ENCODE results near the gene NR3C2.

NR3C2 gene

DNA sequence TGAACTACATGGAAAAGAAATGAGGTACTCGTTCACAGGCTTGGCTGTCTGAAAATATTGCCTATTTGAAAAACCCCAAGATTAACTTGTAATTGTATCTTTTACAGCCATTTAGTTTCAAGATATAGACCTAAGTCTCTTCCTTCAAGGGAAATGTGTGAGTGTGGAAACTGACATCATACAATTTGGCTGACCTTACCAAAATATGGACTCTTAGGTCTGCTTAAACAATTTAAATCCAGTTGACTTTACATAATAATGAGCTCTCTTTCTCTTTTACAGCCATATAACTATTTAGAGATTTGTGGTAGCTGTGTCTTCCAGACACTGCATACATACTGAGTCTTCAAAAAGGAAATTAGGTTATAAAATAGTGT is 186.9 kb downstream of the NR3C2 start:
- no peak for DNase-seq

GRCh38 chr4:148254621-148255343 is 187.4 kb downstream of the NR3C2 start:
- DNase-seq = no peak

DNA sequence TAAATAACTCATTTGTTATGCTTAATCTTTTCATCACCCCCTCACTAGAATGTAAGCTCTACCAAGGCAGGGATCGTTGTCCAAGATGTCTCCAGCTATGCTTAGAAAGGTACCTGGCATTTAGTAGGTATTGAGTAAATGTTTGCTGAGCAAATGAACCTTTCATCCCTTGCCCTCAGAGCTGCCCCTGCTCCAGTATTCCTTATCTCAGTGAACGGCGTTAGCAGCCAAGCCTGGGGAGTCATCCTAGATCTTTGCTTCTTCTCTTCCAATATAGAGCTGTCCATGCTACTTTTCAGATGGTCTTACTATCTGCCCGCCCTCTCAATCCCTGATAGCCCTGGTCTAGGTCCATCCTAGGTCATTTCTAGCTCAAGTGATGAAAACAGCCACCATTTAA is 188.4 kb downstream of the NR3C2 start:
- DNase-seq = no peak

GRCh38 chr4:148248824-148249223 is 193.4 kb downstream of the NR3C2 start:
- no peak for DNase-seq

- DNase-seq = no peak
Observed at GRCh38 chr4:148245015-148245414, 197.2 kb downstream of the NR3C2 start.

- no peak for DNase-seq
Observed at GRCh38 chr4:148243837-148244236, 198.4 kb downstream of the NR3C2 start.

DNA sequence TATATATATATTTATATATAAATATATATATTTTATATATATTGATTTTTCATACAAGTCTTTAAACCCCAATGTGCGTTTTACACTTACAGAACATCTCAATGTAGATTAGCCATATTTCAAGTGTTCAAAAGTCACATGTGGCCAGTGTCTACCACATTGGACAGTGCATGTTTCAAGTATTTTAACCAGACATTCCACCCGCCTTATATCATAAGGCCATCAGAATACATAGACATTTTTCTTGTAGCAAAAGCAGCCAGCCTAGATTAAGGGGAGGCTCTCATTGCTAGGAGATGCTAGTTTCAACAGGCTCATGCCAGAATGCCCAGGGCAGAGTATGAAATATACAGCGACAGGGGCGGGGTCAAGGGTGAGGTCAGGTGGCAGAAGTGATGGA is 202.0 kb downstream of the NR3C2 start:
- no peak for DNase-seq

DNA sequence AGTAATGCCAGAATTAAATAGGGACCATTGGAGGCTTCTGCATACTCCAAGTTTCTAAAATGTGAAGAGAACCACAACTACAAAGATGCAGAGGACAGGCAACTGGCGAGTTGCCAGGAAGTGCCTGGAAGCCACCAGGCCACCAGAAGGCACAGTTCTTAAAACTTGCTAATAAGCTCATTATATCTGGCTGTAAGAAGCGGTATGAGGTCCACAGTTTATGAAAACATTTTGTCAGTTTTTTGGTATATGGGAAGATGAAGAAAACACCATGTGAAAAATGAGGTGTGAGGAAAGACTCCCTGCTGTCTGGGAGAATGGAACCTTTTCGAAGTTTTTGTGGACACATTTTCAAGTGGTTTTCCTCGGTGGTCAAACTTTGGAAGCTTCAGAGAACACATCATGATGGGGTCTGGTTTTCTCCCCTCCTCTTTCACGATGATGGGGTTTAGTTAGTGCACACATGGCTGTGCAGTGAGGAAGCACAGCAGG is 202.7 kb downstream of the NR3C2 start:
- DNase-seq = no peak

- DNase-seq = no peak
Observed at GRCh38 chr4:148238811-148239493, 203.3 kb downstream of the NR3C2 start.

DNA sequence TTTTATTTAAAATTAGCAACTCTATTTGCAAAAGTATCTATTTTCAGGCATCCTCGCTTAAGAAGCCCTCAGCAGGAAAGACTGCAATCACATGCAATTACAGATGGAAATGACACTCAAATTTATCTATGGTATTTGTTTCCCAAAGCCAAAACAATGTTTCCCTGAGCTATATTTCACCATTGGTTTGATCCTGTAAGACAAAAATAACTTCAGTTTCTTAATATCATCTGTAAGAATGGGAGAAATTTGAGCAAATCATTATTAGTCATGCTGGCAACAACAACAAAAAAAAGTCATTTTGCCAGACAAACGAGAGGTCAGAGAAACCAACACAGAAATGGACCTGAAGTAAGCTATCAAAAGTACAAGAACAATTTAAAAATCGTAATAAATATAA is 204.1 kb downstream of the NR3C2 start:
- no peak for DNase-seq

DNA sequence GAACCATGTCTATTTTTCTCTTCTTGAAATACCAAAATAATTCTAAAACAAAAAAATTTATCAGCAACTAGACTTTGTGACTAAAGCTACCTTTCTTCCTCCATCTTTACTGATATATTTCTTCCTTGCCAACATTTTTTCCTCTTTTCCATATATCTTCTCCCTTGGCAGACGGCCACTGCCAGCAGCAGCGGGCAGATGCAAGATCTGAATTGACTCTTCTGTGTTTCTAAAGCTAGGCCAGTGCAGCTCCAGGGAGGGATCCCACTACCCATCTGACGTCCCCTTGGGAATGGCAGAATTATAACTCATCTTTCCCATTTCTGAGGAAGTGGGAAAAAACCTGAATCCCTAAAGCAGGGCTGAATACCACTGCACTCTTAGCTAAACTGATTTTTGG is 206.4 kb downstream of the NR3C2 start:
- no peak for DNase-seq

GRCh38 chr4:148229798-148230197 is 212.4 kb downstream of the NR3C2 start:
- DNase-seq = no peak

GRCh38 chr4:148229028-148229427 is 213.2 kb downstream of the NR3C2 start:
- no peak for DNase-seq

DNA sequence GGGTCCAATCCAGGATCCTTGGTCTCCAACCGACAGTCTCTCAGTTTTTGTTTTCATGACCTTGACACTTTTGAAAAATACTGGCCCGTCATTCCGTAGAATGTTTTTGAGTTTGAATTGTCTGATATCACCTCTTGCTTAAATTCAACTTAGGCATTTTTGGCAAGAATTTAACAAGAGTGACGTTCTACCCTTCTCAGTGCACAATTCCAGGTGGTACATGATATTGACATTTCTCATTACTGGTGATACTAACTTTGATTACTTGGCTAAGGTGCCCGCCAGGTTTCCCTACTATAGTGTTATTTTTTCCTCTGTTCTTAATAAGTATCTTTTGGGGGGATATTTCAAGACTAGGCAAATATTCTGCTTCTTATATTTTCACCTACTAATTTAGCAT is 215.1 kb downstream of the NR3C2 start:
- no peak for DNase-seq

GRCh38 chr4:148226341-148226740 is 215.9 kb downstream of the NR3C2 start:
- DNase-seq = no peak

DNA sequence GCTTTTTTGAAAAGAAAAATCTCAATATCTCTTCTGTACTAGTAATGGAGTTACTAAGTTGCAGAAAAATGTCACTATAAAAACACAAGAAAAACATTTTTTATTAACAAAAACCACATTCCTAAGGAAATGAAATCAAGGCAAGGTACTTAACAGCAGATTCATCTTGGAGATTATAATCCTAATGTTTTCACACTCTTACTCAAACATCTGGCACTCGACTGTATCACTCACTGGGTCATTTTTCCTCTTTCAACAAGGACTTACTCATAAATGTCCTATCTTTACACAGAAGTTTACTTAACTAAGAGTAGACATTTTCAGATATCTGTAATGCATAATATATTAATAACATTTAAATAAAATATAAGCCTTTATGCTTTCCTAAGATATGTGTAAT is 216.6 kb downstream of the NR3C2 start:
- no peak for DNase-seq

GRCh38 chr4:148224476-148224875 is 217.7 kb downstream of the NR3C2 start:
- DNase-seq = no peak

- no peak for DNase-seq
Observed at GRCh38 chr4:148222991-148223660, 219.1 kb downstream of the NR3C2 start.

- no peak for DNase-seq
Observed at GRCh38 chr4:148216866-148217814, 225.1 kb downstream of the NR3C2 start.

- DNase-seq = no peak
Observed at GRCh38 chr4:148216321-148216720, 225.9 kb downstream of the NR3C2 start.

- DNase-seq = no peak
Observed at GRCh38 chr4:148215202-148215601, 227.0 kb downstream of the NR3C2 start.

GRCh38 chr4:148214529-148215166 is 227.6 kb downstream of the NR3C2 start:
- no peak for DNase-seq

Measured in NCI-H1105 (cell line).